ENCODE measurements around the gene NELL2.
"Not testable (repeated sequence)": the region's sequence is repeated elsewhere in the genome, so short reads cannot be mapped to it uniquely, and the experiment has no call there.

NELL2 gene

DNA sequence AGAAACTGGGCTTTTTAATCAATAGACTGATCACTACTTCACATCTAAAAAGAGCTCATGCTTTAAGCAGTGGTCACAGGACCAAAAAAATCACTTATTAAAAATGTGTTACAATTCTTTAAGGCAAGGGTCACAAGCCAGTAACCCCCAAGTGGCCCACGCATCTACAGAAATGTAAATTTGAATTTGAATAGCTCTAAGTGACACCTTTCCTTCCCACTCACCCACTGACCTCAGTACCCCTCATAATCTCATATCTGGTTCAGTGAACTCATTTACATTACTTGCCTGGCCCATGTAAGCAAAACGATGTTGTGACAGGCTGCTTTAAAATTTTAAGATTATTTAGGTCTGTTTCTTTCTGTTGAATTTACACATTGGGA, 27.4 kb downstream of the NELL2 start:
- Histone ChIP-seq H3K27me3 (ENCODE audit: control insufficient read depth, insufficient read depth, low read length, poor library complexity, severe bottlenecking) (no peaks in the 10 kb centered on the region), H3K4me3 (ENCODE audit: insufficient read depth, low read depth, low read length) (no peak overlapping the region), H3K27ac (ENCODE audit: insufficient read depth, low read depth, low read length, poor library complexity, severe bottlenecking) (no peak overlapping the region), H3K4me1 (ENCODE audit: control insufficient read depth, insufficient read depth, low read length) (no peaks in the 10 kb centered on the region), H3K9me3 (ENCODE audit: control insufficient read depth, low read length) (no peaks in the 10 kb centered on the region), H3K36me3 (ENCODE audit: control insufficient read depth, insufficient read depth, low read length) (no peaks in the 10 kb centered on the region)
- 70 to 75% methylated on average over 2 of the region's 2 CpGs for WGBS, 2 experiments

DNA sequence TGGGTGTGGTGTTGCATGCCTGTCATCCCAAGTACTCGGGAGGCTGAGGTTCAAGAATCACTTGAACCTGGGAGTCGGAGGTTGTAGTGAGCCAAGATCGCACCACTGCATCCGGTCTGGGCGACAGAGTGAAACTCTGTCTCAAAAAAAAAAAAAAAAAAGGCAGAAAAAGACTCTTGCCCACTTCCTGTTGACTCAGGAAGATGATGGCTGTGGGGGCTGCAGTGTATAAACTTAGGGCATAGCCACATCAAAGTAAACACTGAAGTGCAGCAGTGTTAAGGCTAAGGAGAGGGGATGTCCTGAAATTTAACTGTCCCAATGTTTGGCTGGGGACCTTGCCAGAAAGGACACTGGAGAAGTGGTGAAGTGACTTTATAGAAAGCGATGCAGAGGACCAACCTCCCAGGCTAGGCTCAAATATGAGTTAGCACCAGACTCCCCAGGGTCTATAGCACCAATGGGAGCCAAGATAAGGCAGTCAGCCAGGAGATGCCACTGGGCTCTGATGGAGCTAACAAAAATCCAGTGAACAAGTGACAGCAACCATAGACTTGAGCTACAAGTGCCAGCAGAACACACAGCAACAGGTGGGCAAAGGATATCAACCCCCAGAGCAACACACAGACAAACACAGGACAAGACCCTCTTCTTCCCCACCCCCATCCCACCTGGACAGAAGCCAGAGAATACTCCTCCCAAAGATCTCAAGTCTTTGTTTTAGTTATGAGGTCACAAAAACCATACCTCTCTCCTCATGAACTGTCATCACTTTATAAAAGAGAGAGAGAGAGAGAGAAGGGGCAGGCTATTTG, 28.0 kb downstream of the NELL2 start:
- 78% methylated on average over 6 of the region's 6 CpGs for WGBS, 2 experiments

DNA sequence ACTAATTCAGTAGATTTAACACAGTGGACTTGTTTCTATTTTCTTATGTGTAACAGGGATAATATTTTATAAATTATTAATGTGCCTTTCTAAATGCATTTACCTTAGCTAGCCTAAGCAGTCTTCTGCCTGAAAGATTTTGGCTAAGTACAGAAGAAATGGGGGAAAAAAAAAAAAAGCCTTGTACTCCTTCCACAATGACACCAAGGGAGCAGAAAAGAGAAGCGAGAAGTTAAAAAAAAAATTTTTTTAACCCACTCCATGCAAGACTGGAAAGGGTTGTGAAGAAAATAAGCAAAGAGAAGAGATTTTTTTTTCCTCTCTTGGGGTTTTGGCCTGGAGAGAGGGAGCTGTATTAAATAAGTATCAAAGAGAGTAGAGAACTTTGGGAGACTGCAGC, 28.7 kb downstream of the NELL2 start:
- H3K9me3 ChIP-seq (ENCODE audit: control insufficient read depth, low read length), result no peaks in the 10 kb centered on the region
- no peak overlapping the region for H3K27ac ChIP-seq (ENCODE audit: insufficient read depth, low read depth, low read length, poor library complexity, severe bottlenecking)
- no peak overlapping the region for H3K4me3 ChIP-seq (ENCODE audit: insufficient read depth, low read depth, low read length)
- no peaks in the 10 kb centered on the region for H3K27me3 ChIP-seq (ENCODE audit: control insufficient read depth, insufficient read depth, low read length, poor library complexity, severe bottlenecking)
- no peaks in the 10 kb centered on the region for H3K4me1 ChIP-seq (ENCODE audit: control insufficient read depth, insufficient read depth, low read length)
- no peaks in the 10 kb centered on the region for H3K36me3 ChIP-seq (ENCODE audit: control insufficient read depth, insufficient read depth, low read length)
- WGBS, 2 experiments, result no CpG with 5 or more reads among the region's 1 CpG

More for the DNA sequence above, 28.0 kb downstream of the NELL2 start:
- H3K9me3 ChIP-seq (ENCODE audit: control insufficient read depth, low read length), result no peaks in the 10 kb centered on the region
- no peaks in the 10 kb centered on the region for H3K36me3 ChIP-seq (ENCODE audit: control insufficient read depth, insufficient read depth, low read length)
- H3K4me3 ChIP-seq (ENCODE audit: insufficient read depth, low read depth, low read length), result no peak overlapping the region
- no peak overlapping the region for H3K27ac ChIP-seq (ENCODE audit: insufficient read depth, low read depth, low read length, poor library complexity, severe bottlenecking)
- no peaks in the 10 kb centered on the region for H3K27me3 ChIP-seq (ENCODE audit: control insufficient read depth, insufficient read depth, low read length, poor library complexity, severe bottlenecking)
- H3K4me1 ChIP-seq (ENCODE audit: control insufficient read depth, insufficient read depth, low read length), result no peaks in the 10 kb centered on the region

DNA sequence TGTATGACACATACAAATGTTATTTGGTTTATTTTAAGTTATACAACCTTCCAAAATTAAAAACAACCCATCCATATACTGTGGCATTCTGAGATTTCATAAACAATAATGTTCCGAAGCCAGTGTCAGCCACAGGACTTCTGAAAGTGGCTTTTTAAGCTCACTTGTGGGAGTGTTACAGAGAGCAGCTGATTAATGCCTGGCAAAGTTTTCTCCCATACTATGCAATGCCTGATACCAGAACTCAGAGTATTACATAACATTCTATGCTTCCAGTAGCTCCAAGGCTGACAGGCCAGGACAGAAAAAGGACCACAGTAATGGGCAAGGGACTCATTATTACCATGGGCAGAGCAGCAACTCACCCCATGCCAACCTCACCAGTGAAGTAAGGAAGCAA, 29.3 kb downstream of the NELL2 start:
- Histone ChIP-seq H3K27me3 (ENCODE audit: control insufficient read depth, insufficient read depth, low read length, poor library complexity, severe bottlenecking) (no peaks in the 10 kb centered on the region), H3K27ac (ENCODE audit: insufficient read depth, low read depth, low read length, poor library complexity, severe bottlenecking) (no peak overlapping the region), H3K9me3 (ENCODE audit: control insufficient read depth, low read length) (no peaks in the 10 kb centered on the region), H3K4me3 (ENCODE audit: insufficient read depth, low read depth, low read length) (no peak overlapping the region), H3K4me1 (ENCODE audit: control insufficient read depth, insufficient read depth, low read length) (no peaks in the 10 kb centered on the region), H3K36me3 (ENCODE audit: control insufficient read depth, insufficient read depth, low read length) (no peaks in the 10 kb centered on the region)
- 93 to 100% methylated on average over 1 of the region's 1 CpG for WGBS, 2 experiments

DNA sequence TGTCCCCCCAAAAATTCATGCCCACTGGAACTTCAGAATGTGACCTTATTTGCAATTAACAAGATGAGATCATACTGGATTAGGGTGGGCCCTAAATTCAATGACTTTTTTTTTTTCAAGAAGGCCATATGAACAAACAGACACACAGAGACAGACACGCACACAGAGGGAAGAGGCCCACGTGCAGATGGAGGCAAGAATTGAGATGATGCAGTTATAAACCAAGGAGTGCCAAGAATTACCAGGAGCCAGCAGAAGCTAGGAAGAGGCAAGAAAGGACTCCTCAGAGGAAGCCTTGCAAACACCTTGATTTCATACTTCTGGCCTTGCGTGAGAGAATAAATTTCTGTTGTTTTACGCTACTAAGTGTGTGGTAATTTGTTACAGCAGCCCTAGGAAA, 33.4 kb downstream of the NELL2 start:
- H3K9me3 ChIP-seq (ENCODE audit: control insufficient read depth, low read length), result no peaks in the 10 kb centered on the region
- H3K36me3 ChIP-seq (ENCODE audit: control insufficient read depth, insufficient read depth, low read length), result no peaks in the 10 kb centered on the region
- no peaks in the 10 kb centered on the region for H3K27me3 ChIP-seq (ENCODE audit: control insufficient read depth, insufficient read depth, low read length, poor library complexity, severe bottlenecking)
- no peak overlapping the region for H3K27ac ChIP-seq (ENCODE audit: insufficient read depth, low read depth, low read length, poor library complexity, severe bottlenecking)
- no peaks in the 10 kb centered on the region for H3K4me1 ChIP-seq (ENCODE audit: control insufficient read depth, insufficient read depth, low read length)
- H3K4me3 ChIP-seq (ENCODE audit: insufficient read depth, low read depth, low read length), result no peak overlapping the region
- 87 to 94% methylated on average over 4 of the region's 4 CpGs for WGBS, 2 experiments

GRCh38 chr12:44839785-44840184, 36.3 kb downstream of the NELL2 start:
- H3K9me3 ChIP-seq (ENCODE audit: control insufficient read depth, low read length), result no peaks in the 10 kb centered on the region
- H3K4me3 ChIP-seq (ENCODE audit: insufficient read depth, low read depth, low read length), result no peak overlapping the region
- 88 to 95% methylated on average over 2 of the region's 2 CpGs for WGBS, 2 experiments
- H3K27ac ChIP-seq (ENCODE audit: insufficient read depth, low read depth, low read length, poor library complexity, severe bottlenecking), result no peak overlapping the region
- no peaks in the 10 kb centered on the region for H3K4me1 ChIP-seq (ENCODE audit: control insufficient read depth, insufficient read depth, low read length)
- H3K36me3 ChIP-seq (ENCODE audit: control insufficient read depth, insufficient read depth, low read length), result no peaks in the 10 kb centered on the region
- no peaks in the 10 kb centered on the region for H3K27me3 ChIP-seq (ENCODE audit: control insufficient read depth, insufficient read depth, low read length, poor library complexity, severe bottlenecking)

DNA sequence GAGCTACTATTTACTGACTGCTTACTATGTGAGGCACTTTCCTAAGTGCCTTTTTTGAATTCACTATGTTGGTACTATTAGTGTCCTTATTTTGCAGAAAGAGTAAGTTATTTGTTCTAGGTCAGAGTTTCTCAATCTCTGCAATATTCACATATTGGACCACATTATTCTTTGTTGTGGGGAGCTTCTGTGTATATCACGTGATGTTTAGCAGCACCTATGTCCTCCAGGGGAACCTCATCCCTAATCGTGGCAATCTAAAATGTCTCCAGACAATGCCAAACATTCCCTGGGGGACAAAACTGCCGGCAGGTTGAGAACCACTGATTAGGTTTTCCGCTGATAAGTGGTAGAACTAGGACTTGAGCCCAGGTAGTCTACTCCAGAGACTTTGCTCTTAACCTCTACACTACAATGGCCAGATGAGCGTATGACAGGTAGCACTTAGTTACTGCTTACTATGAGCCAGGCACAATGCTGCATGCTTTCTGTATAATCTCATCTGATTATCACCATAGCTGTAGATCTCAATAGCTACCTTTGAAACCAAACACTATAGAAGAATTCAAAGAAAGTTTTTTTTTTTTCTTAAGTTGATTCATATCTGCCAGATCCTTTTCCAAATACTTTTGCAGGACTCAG, 38.9 kb downstream of the NELL2 start:
- no peaks in the 10 kb centered on the region for H3K27me3 ChIP-seq (ENCODE audit: control insufficient read depth, insufficient read depth, low read length, poor library complexity, severe bottlenecking)
- H3K36me3 ChIP-seq (ENCODE audit: control insufficient read depth, insufficient read depth, low read length), result no peaks in the 10 kb centered on the region
- no peak overlapping the region for H3K4me3 ChIP-seq (ENCODE audit: insufficient read depth, low read depth, low read length)
- 70 to 76% methylated on average over 5 of the region's 5 CpGs for WGBS, 2 experiments
- no peak overlapping the region for H3K27ac ChIP-seq (ENCODE audit: insufficient read depth, low read depth, low read length, poor library complexity, severe bottlenecking)
- H3K4me1 ChIP-seq (ENCODE audit: control insufficient read depth, insufficient read depth, low read length), result no peaks in the 10 kb centered on the region
- H3K9me3 ChIP-seq (ENCODE audit: control insufficient read depth, low read length), result no peaks in the 10 kb centered on the region

DNA sequence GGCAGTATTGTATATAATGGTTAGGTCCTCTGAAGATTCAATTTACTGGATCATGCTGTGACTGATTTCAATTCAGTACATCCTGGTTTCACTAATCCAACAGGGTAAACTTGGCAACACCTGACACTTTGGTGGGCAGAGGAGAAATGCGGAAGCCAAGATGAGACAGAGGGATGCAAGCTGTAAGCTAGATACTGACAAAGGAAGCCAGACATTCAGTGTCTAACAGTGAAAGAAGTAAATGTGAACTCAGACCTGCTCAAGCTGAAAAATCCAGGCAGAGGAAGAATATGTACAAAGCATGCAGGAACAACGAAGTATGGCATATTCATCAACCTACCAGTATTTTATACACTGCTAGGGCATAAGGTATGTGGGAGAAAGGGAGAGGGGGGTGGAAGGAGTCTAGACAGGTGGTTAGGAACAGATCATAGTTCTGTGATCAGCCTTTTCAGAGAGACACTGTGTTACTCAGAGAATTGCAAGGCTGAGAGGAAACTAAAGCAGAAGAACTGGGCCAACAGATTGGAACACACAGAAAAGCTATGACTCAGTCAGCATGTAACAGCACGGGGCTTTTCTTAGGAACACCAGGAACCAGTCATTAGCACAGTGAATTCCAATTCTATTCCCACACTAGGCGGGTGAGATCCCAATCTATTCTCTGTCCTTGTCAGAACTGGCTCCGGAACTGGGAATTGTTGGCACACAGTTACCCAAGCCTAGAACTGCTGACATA, 40.3 kb downstream of the NELL2 start:
- no peaks in the 10 kb centered on the region for H3K4me1 ChIP-seq (ENCODE audit: control insufficient read depth, insufficient read depth, low read length)
- no peak overlapping the region for H3K4me3 ChIP-seq (ENCODE audit: insufficient read depth, low read depth, low read length)
- H3K36me3 ChIP-seq (ENCODE audit: control insufficient read depth, insufficient read depth, low read length), result no peaks in the 10 kb centered on the region
- no peaks in the 10 kb centered on the region for H3K27me3 ChIP-seq (ENCODE audit: control insufficient read depth, insufficient read depth, low read length, poor library complexity, severe bottlenecking)
- no peaks in the 10 kb centered on the region for H3K9me3 ChIP-seq (ENCODE audit: control insufficient read depth, low read length)
- 86 to 89% methylated on average over 4 to 5 of the region's 5 CpGs for WGBS, 2 experiments
- H3K27ac ChIP-seq (ENCODE audit: insufficient read depth, low read depth, low read length, poor library complexity, severe bottlenecking), result no peak overlapping the region

- H3K4me3 ChIP-seq (ENCODE audit: insufficient read depth, low read depth, low read length); H3K9me3 ChIP-seq (ENCODE audit: control insufficient read depth, low read length); H3K4me1 ChIP-seq (ENCODE audit: control insufficient read depth, insufficient read depth, low read length); H3K36me3 ChIP-seq (ENCODE audit: control insufficient read depth, insufficient read depth, low read length); H3K27me3 ChIP-seq (ENCODE audit: control insufficient read depth, insufficient read depth, low read length, poor library complexity, severe bottlenecking); H3K27ac ChIP-seq (ENCODE audit: insufficient read depth, low read depth, low read length, poor library complexity, severe bottlenecking): not testable (repeated sequence)
- WGBS, 2 experiments, result 94 to 97% methylated on average over 7 of the region's 7 CpGs
These were observed 41.1 kb downstream of the NELL2 start for GRCh38 chr12:44834996-44835395.

DNA sequence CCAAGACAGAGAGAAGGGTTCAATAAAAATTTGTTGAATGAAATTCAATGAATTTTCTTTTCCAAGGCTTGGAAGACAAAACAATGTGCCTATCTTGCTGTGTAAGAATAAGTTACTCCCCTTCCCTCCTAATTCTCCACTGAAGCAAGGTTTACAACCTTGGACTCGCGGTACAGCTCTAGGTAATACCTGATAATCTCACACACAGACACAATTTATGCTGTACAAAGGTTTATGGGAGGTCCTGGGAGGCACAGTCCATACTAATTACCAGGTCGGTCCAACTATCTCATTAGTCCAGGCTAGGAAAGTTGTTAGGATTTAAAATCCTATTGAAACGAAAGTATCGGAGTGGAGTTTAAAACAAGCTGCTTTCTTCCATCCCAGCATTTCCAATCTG, 42.6 kb downstream of the NELL2 start:
- Histone ChIP-seq H3K27me3 (ENCODE audit: control insufficient read depth, insufficient read depth, low read length, poor library complexity, severe bottlenecking) (no peaks in the 10 kb centered on the region), H3K9me3 (ENCODE audit: control insufficient read depth, low read length) (no peaks in the 10 kb centered on the region), H3K36me3 (ENCODE audit: control insufficient read depth, insufficient read depth, low read length) (no peaks in the 10 kb centered on the region), H3K4me3 (ENCODE audit: insufficient read depth, low read depth, low read length) (no peak overlapping the region), H3K4me1 (ENCODE audit: control insufficient read depth, insufficient read depth, low read length) (no peaks in the 10 kb centered on the region), H3K27ac (ENCODE audit: insufficient read depth, low read depth, low read length, poor library complexity, severe bottlenecking) (no peak overlapping the region)
- 90 to 98% methylated on average over 5 of the region's 5 CpGs for WGBS, 2 experiments

Data from ectodermal cell (in vitro differentiated cells).